GM06990 (cell line): ENCODE results near the gene CARMIL1.
A peak's percentile ranks its signal among the peaks of the same experiment; 100 is the strongest.

ENCODE experiments used
- DNase-seq: peaks from one replicate; pipeline ENCODE4 v3.0.0-alpha.2; 2011; ENCODE audit not compliant: insufficient read length; ENCODE audit errors: extremely low read depth
- H3K27me3 ChIP-seq: replicated peaks from 2 replicates; pipeline ENCODE4 v1.6.0; 2011; ENCODE audit warnings: low read length; ENCODE audit not compliant: control insufficient read depth, insufficient read depth
- H3K36me3 ChIP-seq: 2 replicates; pipeline ENCODE4 v1.5.1; 2011; ENCODE audit warnings: low read length; ENCODE audit not compliant: control insufficient read depth, insufficient read depth
- H3K4me3 ChIP-seq: replicated peaks from 2 replicates; pipeline ENCODE4 v1.5.1; 2011; ENCODE audit warnings: low read depth, mild to moderate bottlenecking, control low read depth, low read length
- TF ChIP-seq, protein P1 (sequence below): IDR thresholded peaks from 2 replicates; pipeline ENCODE4 v1.5.1; 2011; ENCODE audit warnings: low read length, control low read depth, mild to moderate bottlenecking, inconsistent platforms; ENCODE audit not compliant: insufficient read depth, poor library complexity, severe bottlenecking

Gene CARMIL1

DNA sequence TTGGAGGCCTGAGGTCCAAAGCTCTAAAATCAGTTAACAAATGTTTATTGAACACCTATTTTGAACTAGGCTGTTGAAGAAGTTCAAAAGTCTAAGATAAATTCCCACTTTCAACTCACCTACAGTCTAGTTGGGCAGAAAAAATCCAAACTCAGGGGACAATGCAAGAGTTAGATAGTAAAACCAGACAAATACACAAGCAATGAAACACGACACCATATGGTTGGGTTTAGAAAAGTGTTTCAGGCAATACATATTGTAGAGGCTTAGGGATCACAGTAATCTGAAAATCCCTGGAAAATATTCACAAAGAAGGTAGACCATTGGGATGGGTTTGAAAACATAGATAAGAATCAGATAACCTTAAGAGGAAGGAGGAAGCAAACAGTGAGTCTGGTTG, 1.3 kb upstream of the CARMIL1 start:
- DNase-seq = no peak
- H3K36me3 ChIP-seq = no peaks in the 10 kb centered on the region
- peaks cover 3% of the 10 kb centered on the region for H3K27me3 ChIP-seq
- TF ChIP-seq, protein P1, sequence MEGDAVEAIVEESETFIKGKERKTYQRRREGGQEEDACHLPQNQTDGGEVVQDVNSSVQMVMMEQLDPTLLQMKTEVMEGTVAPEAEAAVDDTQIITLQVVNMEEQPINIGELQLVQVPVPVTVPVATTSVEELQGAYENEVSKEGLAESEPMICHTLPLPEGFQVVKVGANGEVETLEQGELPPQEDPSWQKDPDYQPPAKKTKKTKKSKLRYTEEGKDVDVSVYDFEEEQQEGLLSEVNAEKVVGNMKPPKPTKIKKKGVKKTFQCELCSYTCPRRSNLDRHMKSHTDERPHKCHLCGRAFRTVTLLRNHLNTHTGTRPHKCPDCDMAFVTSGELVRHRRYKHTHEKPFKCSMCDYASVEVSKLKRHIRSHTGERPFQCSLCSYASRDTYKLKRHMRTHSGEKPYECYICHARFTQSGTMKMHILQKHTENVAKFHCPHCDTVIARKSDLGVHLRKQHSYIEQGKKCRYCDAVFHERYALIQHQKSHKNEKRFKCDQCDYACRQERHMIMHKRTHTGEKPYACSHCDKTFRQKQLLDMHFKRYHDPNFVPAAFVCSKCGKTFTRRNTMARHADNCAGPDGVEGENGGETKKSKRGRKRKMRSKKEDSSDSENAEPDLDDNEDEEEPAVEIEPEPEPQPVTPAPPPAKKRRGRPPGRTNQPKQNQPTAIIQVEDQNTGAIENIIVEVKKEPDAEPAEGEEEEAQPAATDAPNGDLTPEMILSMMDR = no peak
- H3K4me3 ChIP-seq = no peak overlapping the region

DNA sequence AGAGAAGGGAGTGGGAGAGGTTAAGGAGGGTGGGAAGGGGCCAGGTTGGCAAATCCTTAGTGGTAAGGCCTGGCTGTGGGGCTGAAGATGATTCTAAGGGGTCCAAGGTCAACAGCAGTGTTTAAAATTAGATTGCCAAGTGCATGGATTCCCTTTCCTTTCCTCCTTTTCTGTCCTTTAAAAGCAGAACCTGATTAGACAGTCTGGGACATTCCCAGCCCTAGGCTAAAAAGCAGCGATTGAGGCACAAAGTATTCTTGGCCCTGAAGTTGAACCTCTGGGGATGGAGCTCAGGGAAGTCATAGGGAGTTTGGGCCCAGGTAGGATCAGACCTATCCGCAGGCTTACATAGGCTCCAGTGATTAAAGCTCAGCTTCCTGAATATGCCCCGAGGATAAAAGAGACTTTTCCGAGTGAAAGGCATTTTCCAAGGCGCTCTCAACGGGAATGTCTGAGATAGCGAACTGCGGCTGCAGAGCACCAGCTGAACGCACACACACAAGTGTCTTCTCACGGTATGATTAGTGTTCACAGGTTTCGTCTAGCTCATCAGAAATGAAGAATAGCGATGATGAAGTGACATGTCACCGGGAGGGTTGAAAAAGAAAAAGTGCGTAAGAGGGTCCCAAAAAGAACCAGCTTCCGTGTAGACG, 787 bp upstream of the CARMIL1 start:
- TF ChIP-seq, protein P1 = no peak
- no peak for DNase-seq

DNA sequence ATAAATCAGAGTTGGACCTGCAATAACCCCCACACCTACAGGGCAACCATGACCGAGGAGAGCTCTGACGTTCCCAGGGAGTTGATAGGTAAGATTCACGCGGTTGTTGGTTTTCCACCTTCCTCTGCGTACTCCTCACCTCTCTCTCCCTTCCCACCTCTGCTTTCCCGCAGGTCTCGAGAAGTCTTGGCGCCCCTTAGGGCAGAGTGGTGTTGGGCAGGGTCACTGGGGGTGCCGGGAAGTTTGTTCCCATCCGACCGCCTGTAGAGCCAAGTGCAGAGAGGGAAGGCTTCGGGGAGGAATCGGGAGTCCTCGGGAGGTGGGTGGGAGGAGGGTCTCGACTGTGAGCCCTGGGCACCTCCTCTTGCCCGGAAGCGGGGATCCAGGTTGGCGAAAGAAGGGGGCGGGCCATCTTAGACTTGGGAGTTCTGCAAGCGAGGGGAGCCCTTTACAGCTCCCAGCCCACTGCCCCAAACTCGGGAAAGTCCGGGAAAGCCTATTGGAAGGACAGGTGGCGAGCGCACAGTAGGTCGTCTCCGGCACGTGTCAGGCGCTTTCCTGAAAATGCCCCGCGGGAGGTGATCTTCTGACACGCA, 672 bp downstream of the CARMIL1 start:
- peak overlapping the region; percentile 64 for H3K4me3 ChIP-seq
- DNase-seq = peak; percentile 4
- H3K27me3 ChIP-seq = peaks cover 3% of the 10 kb centered on the region
- H3K36me3 ChIP-seq = no peaks in the 10 kb centered on the region
- TF ChIP-seq, protein P1 = no peak

More for the DNA sequence above, 787 bp upstream of the CARMIL1 start:
- Histone ChIP-seq H3K27me3 (peaks cover 3% of the 10 kb centered on the region), H3K4me3 (peak overlapping the region; percentile 64), H3K36me3 (no peaks in the 10 kb centered on the region)

DNA sequence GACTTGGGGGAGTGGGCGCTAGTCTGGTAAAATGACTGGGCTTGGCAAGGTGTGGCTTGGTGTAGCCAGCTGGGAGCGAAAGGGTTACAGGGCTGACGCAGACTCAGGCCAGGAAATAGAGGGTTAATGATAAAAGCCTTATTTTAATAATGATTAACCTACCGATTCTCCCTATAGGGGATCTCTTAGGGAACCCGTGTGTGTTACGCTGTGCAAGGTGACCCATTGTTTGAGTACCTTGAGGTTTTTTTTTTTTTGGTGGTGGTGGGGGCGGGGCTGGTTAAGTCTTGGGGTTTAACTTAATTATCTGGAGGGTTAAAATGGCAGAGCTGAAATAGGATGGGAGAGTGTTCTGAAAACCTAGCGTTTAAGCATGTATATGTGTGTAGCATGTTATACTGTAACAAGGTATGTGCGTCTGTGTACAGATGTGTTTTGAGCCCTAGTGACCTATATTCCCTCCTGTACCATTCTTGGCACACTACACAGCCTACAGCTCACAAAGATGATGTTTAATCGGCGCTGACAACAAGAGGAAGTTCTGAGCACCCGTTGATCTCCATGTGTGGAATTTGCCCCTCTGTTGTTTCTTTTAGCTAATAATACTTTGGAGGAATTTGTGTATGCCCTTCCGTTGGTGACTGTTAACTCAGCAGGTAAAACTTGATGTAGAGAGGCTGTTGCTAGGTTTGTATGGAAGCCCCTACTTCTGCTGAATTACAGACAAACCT, 1.3 kb downstream of the CARMIL1 start:
- TF ChIP-seq, protein P1 = no peak
- Histone ChIP-seq H3K27me3 (peaks cover 3% of the 10 kb centered on the region), H3K36me3 (no peaks in the 10 kb centered on the region), H3K4me3 (peak overlapping the region; percentile 64; the same call in 1 of the 2 replicates)
- DNase-seq = no peak

DNA sequence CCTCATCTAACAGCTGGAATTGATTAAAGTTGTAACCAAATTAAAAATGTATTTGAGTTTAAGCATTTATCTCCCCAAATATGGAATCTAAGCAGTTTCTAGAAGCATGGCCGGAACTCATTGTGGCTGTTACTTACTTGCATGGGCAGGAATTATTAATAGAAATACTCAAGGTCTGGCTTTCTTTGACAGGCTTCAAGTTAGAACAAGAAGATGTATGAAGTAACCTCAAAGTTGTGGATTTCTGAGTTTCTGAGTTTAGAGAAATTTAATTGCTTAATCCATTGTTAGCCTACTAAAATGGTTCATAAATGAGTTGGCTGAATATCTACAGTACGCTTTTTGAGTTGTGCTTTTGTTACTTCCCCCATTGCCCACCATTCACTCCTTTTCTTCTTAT, 7.7 kb downstream of the CARMIL1 start:
- no peaks in the 10 kb centered on the region; the same call in 1 of the 2 replicates for H3K27me3 ChIP-seq
- TF ChIP-seq, protein P1 = no peak
- no peak overlapping the region for H3K4me3 ChIP-seq
- no peaks in the 10 kb centered on the region for H3K36me3 ChIP-seq
- DNase-seq = no peak
